Naive thymus-derived CD4-positive, alpha-beta T cell (primary cell): Measurements from ENCODE around the gene HIRIP3. TPM values are rescaled to one million over a fixed set of nuclear protein-coding genes. Genes with fewer than 3 reads are reported as not detected.

Experiments used
- ATAC-seq: fragments of 150-1000 bp; cut with Tn5 transposase; 2 replicates; pipeline ENCODE4 v1.10.0; 2021; ENCODE audit warnings: mild to moderate bottlenecking, moderate library complexity
- CTCF ChIA-PET: fragments of 350-600 bp; sonication (Branson Sonifier 250); formaldehyde crosslinking; loops from one replicate; lab custom pipeline; 2021; ENCODE audit warnings: antibody characterized with exemption; lab: Charles Lee
- POLR2A ChIA-PET: fragments of 350-600 bp; sonication (Branson Sonifier 250); formaldehyde crosslinking; loops from one replicate; lab custom pipeline; 2021; ENCODE audit warnings: antibody characterized with exemption, inconsistent platforms; lab: Charles Lee
- DNase-seq, 9 donors: peaks; one replicate each; pipeline versions ENCODE4 v3.0.0 to v3.0.0-alpha.2; 2020 to 2022; ENCODE audit warnings: mixed read lengths in 1 of 9
- H3K27ac ChIP-seq: one replicate; pipeline ENCODE4 v1.7.0; 2013; ENCODE audit warnings: mild to moderate bottlenecking, low read depth, low read length, moderate library complexity
- H3K27me3 ChIP-seq, 2 donors: one replicate each; pipeline ENCODE4 v1.7.0; 2013; ENCODE audit warnings: low read length in 2 of 2, mild to moderate bottlenecking in 2 of 2, moderate library complexity in 2 of 2; ENCODE audit not compliant: control insufficient read depth in 2 of 2, insufficient read depth in 2 of 2
- H3K36me3 ChIP-seq, 3 experiments: 1 replicate in 2 of 3; 2 replicates in 1 of 3; pipeline ENCODE4 v1.7.0; 2013; ENCODE audit warnings: low read length in 3 of 3, mild to moderate bottlenecking in 3 of 3, moderate library complexity in 1 of 3; ENCODE audit not compliant: insufficient read depth in 3 of 3, control insufficient read depth in 2 of 3
- H3K4me1 ChIP-seq, 2 donors: one replicate each; pipeline ENCODE4 v1.7.0; 2013; ENCODE audit warnings: low read length in 2 of 2, mild to moderate bottlenecking in 2 of 2, moderate library complexity in 1 of 2; ENCODE audit not compliant: control insufficient read depth in 2 of 2, insufficient read depth in 2 of 2
- H3K4me3 ChIP-seq: 2 replicates; pipeline ENCODE4 v1.7.0; 2013; ENCODE audit warnings: mild to moderate bottlenecking, low read length
- H3K9me3 ChIP-seq, 3 experiments: 1 replicate in 2 of 3; 2 replicates in 1 of 3; pipeline ENCODE4 v1.7.0; 2013; ENCODE audit warnings: low read length in 3 of 3; ENCODE audit not compliant: control insufficient read depth in 2 of 3
- H3K27ac Mint-ChIP-seq, 9 donors: one replicate each; pipeline ENCODE4 v1.8.0; 2020 to 2022; ENCODE audit warnings: mixed read lengths in 9 of 9, mild to moderate bottlenecking in 8 of 9, moderate library complexity in 5 of 9, inconsistent platforms in 2 of 9
- H3K27me3 Mint-ChIP-seq, 5 donors: one replicate each; pipeline ENCODE4 v1.8.0; 2021 to 2022; ENCODE audit warnings: mixed read lengths in 5 of 5, mild to moderate bottlenecking in 1 of 5
- H3K36me3 Mint-ChIP-seq, 5 donors: one replicate each; pipeline ENCODE4 v1.8.0; 2020 to 2022; ENCODE audit warnings: mixed read lengths in 5 of 5, mild to moderate bottlenecking in 3 of 5, inconsistent platforms in 1 of 5
- H3K4me1 Mint-ChIP-seq, 7 donors: one replicate each; pipeline ENCODE4 v1.8.0; 2020 to 2022; ENCODE audit warnings: mixed read lengths in 7 of 7, mild to moderate bottlenecking in 3 of 7, inconsistent platforms in 1 of 7
- H3K4me3 Mint-ChIP-seq, 10 donors: one replicate each; pipeline ENCODE4 v1.8.0; 2020 to 2022; ENCODE audit warnings: mild to moderate bottlenecking in 10 of 10, mixed read lengths in 10 of 10, moderate library complexity in 6 of 10, inconsistent platforms in 2 of 10
- H3K9me3 Mint-ChIP-seq, 11 donors: one replicate each; pipeline ENCODE4 v1.8.0; 2020 to 2022; ENCODE audit warnings: mixed read lengths in 11 of 11, mild to moderate bottlenecking in 4 of 11, inconsistent platforms in 1 of 11, moderate library complexity in 1 of 11
- intact Hi-C, 2 donors: fragments of 100-400 bp; cut with micrococcal nuclease; formaldehyde crosslinking; loops; one replicate each; pipeline ENCODE4 v1.15.1; 2023
- polyA plus RNA-seq, 2 donors: library from polyadenylated mRNA; unstranded; fragments of 300-500 nt; fragmentation: Illumina TruSeq; gene quantifications; one replicate each; pipeline ENCODE4 v1.2.3, GENCODE V29; 2021
- total RNA-seq, 6 experiments: library from RNA in 5 of 6; stranded (reverse) in 5 of 6; gene quantifications; 1 replicate in 5 of 6; 2 replicates in 1 of 6; pipeline ENCODE4 v1.2.3 and lab custom pipeline; 2021 to 2026

The HIRIP3 gene
- total and polyA plus RNA-seq, 7 experiments from 2014 or later = 14.4 to 37.6 (median 21.5) TPM

DNA sequence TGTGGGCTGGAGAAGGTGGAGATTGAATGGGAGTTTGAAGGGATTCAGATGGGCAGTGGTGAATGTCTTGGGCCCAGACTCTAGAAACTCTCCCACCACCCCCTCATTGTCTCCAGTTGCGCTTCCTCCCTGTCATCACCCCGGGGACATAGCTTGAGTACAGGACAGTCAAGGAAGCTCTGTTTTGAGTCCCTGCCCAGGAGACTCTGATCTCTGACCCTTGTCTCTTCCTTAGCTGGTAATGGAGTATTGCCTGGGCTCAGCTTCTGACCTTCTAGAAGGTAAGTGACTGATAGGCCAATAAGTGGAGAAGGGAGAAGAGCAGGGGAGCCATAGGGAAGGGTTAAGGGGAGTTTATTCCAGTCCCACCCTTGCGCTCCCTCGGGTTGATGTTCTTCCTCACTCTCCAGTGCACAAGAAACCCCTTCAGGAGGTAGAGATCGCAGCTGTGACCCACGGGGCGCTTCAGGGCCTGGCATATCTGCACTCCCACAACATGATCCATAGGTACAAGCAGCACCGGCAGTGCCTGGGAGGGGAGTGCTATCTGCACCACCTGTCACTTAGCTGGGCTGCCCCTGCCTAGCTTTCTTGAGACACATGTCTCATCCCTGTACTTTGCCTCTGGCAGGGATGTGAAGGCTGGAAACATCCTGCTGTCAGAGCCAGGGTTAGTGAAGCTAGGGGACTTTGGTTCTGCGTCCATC is 16.7 kb downstream of the HIRIP3 start:
- H3K9me3 Mint-ChIP-seq = no peaks in the 10 kb centered on the region
- H3K27ac ChIP-seq = no peak overlapping the region
- H3K4me3 ChIP-seq = no peak overlapping the region
- intact Hi-C loops = loop anchor here in 1 of 2 donors (10.0 kb wide), 1 partner anchor 426 kb away; the partner anchor contains the start of gene ZNF771
- H3K36me3 ChIP-seq = peaks cover 12 to 64% (median 14%) of the 10 kb centered on the region in 3 experiments
- H3K36me3 Mint-ChIP-seq = peaks cover 5 to 34% (median 13%) of the 10 kb centered on the region in 5 donors
- peak overlapping the region in 1 of 9 donors; percentile 7 for H3K27ac Mint-ChIP-seq
- DNase-seq (no peak), ATAC-seq (no peak)
- ChIA-PET CTCF (no interaction called here), POLR2A (interaction anchor here (0.6 to 1.2 kb wide), 2 partner anchors 17 to 698 kb away, joined by 4 read pairs; no protein-coding TSS in a partner anchor)
- no peaks in the 10 kb centered on the region for H3K27me3 ChIP-seq
- no peak overlapping the region for H3K4me3 Mint-ChIP-seq
- peaks cover 17 to 31% (median 27%) of the 10 kb centered on the region in 7 donors for H3K4me1 Mint-ChIP-seq
- H3K4me1 ChIP-seq = peaks cover 20 to 23% of the 10 kb centered on the region in 2 donors
- H3K27me3 Mint-ChIP-seq = no peaks in the 10 kb centered on the region
- H3K9me3 ChIP-seq = no peaks in the 10 kb centered on the region

GRCh38 chr16:29978081-29978480 is 17.3 kb downstream of the HIRIP3 start:
- peaks cover 0 to 30% (median 10%) of the 10 kb centered on the region in 5 donors for H3K36me3 Mint-ChIP-seq
- no peaks in the 10 kb centered on the region for H3K27me3 Mint-ChIP-seq
- Histone ChIP-seq H3K4me3 (no peak overlapping the region), H3K27me3 (no peaks in the 10 kb centered on the region), H3K36me3 (peaks cover 12 to 60% (median 14%) of the 10 kb centered on the region in 3 experiments), H3K27ac (no peak overlapping the region), H3K9me3 (no peaks in the 10 kb centered on the region), H3K4me1 (peaks cover 20 to 23% of the 10 kb centered on the region in 2 donors)
- ChIA-PET CTCF (no interaction called here), POLR2A (interaction anchor here (0.5 to 1.2 kb wide), 2 partner anchors 17 to 24 kb away, joined by 4 to 5 read pairs; no protein-coding TSS in a partner anchor)
- intact Hi-C loops = loop anchor here in 1 of 2 donors (10.0 kb wide), 1 partner anchor 427 kb away; the partner anchor contains the start of gene ZNF771
- peak overlapping the region in 2 of 9 donors; percentile 8 to 49 for H3K27ac Mint-ChIP-seq
- no peak overlapping the region for H3K4me3 Mint-ChIP-seq
- peaks cover 0 to 2% (median 0%) of the 10 kb centered on the region in 11 donors for H3K9me3 Mint-ChIP-seq
- peaks cover 21 to 34% (median 33%) of the 10 kb centered on the region in 7 donors for H3K4me1 Mint-ChIP-seq
- ATAC-seq (no peak), DNase-seq (no peak)

DNA sequence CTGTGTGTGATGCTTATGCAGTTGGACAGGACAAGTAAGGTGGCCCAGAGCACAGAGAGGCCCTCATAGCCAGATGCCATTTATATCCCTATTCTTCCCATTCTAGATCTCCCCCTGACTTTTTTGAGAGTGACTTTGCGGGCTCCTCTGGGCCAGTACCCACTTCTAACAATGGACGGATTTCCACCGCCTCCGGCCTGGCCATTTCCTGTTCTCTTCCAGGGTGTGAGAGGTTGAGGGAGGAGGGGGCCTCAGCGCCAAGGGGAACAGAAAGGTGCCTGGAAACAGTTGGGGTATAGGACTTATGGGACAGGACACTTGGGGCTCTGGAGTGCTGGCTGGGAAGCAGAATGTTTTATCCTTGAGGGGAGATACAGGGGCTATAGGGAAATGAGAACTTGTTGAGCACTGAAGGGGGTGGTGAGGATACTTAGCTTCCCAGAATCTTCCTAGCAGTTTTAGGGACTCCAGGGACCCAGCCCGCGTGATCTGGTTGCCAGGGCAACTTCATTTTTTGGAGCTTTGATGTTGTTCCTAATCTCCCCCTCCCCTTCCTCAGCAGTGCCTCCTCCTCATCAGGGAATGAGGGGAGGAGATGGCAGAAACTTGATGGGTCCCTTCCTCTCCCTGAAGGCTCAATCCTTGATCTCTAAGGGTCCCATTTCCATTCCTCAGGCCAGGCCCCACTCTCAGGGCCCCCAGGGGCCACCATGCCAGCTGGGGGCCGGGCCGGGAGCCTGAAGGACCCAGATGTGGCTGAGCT is 18.2 kb downstream of the HIRIP3 start:
- peaks cover 0 to 28% (median 10%) of the 10 kb centered on the region in 5 donors for H3K36me3 Mint-ChIP-seq
- H3K36me3 ChIP-seq = peaks cover 12 to 51% (median 14%) of the 10 kb centered on the region in 3 experiments

DNA sequence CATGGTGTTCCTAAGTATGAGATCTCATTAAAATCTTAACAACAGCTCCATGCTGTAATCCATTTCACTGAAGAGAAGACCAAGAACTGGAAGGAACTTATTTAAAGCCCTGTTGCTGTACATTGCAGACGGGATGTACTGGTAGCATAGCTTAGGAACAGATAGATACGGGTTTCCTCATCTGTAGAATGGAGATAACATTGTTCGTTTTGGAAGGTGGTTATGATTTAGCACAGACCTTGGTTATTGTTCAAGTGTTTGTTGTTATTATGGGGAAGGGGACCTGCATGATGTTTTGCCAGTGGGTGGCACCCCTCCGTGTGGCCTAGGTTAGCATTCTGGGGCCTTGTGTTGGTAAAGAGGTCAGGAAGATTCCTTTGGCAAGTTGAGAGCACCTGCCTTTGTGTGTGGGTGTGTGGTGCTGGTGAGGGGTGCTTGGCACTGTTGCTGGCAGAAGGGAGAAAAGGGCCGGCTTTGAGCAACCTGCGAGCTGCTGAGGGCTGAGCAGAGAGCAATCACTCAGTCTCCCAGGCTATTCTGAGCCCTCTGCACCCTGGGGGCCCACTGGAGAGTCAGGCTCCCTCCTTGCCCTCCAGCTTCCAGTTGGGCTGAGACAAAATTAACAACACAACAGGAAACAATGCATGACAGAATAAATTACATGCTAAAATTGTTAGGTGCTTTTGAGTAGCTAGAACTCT is 19.5 kb downstream of the HIRIP3 start:
- Mint-ChIP-seq H3K4me1 (peaks cover 23 to 39% (median 37%) of the 10 kb centered on the region in 7 donors), H3K36me3 (peaks cover 0 to 27% (median 10%) of the 10 kb centered on the region in 5 donors)

More for the DNA sequence above, 18.2 kb downstream of the HIRIP3 start:
- intact Hi-C loops = loop anchor here in 1 of 2 donors (10.0 kb wide), 1 partner anchor 428 kb away; the partner anchor contains the start of gene ZNF771
- ChIA-PET POLR2A (interaction anchor here (6.4 kb wide), 1 partner anchor 15 kb away, joined by 79 read pairs; the partner anchor contains the start of gene TMEM219), CTCF (no interaction called here)
- Histone ChIP-seq H3K27me3 (no peaks in the 10 kb centered on the region), H3K9me3 (no peaks in the 10 kb centered on the region), H3K27ac (no peak overlapping the region), H3K4me3 (no peak overlapping the region), H3K4me1 (peaks cover 20 to 23% of the 10 kb centered on the region in 2 donors)
- DNase-seq (no peak), ATAC-seq (no peak)
- H3K27ac Mint-ChIP-seq = peak overlapping the region in 6 of 9 donors; percentile 52 to 86 (median 68)
- H3K9me3 Mint-ChIP-seq = peaks cover 0 to 2% (median 0%) of the 10 kb centered on the region in 11 donors
- H3K27me3 Mint-ChIP-seq = no peaks in the 10 kb centered on the region
- H3K4me3 Mint-ChIP-seq = no peak overlapping the region
- peaks cover 23 to 39% (median 37%) of the 10 kb centered on the region in 7 donors for H3K4me1 Mint-ChIP-seq

GRCh38 chr16:29975134-29975538 is 20.3 kb downstream of the HIRIP3 start:
- Mint-ChIP-seq H3K27ac (peak overlapping the region; percentile 76 to 91 (median 83)), H3K36me3 (peaks cover 0 to 22% (median 10%) of the 10 kb centered on the region in 5 donors), H3K9me3 (peaks cover 0 to 2% (median 0%) of the 10 kb centered on the region in 11 donors), H3K4me3 (peak overlapping the region; percentile 80 to 97 (median 94)), H3K4me1 (peaks cover 20 to 39% (median 37%) of the 10 kb centered on the region in 7 donors), H3K27me3 (no peaks in the 10 kb centered on the region)
- intact Hi-C loops = loop anchor here in 1 of 2 donors (10.0 kb wide), 1 partner anchor 430 kb away; the partner anchor contains the start of gene ZNF771
- CTCF ChIA-PET = interaction anchor here (0.9 kb wide), 1 partner anchor 275 kb away, joined by 3 read pairs; no protein-coding TSS in a partner anchor
- peak overlapping the region; percentile 78 for H3K27ac ChIP-seq
- peaks cover 1 to 33% (median 8%) of the 10 kb centered on the region in 3 experiments for H3K36me3 ChIP-seq
- POLR2A ChIA-PET = interaction anchor here (0.6 to 6.4 kb wide), 6 partner anchors 13 to 167 kb away, joined by 3 to 79 read pairs (median 6); partner anchors contain the start of genes HIRIP3, INO80E, SEZ6L2 and TMEM219
- H3K4me1 ChIP-seq = peaks cover 20 to 23% of the 10 kb centered on the region in 2 donors
- ATAC-seq (no peak), DNase-seq (no peak)
- H3K4me3 ChIP-seq = peak overlapping the region; percentile 98
- no peaks in the 10 kb centered on the region for H3K9me3 ChIP-seq
- no peaks in the 10 kb centered on the region for H3K27me3 ChIP-seq

More for the DNA sequence above, 19.5 kb downstream of the HIRIP3 start:
- DNase-seq = no peak
- ChIA-PET CTCF (interaction anchor here (0.9 to 1.0 kb wide), 2 partner anchors 169 to 276 kb away, joined by 3 read pairs; no protein-coding TSS in a partner anchor), POLR2A (interaction anchor here (0.6 to 6.4 kb wide), 7 partner anchors 14 to 171 kb away, joined by 3 to 79 read pairs (median 3); partner anchors contain the start of genes HIRIP3, INO80E, SEZ6L2 and TMEM219)
- Histone ChIP-seq H3K27ac (peak overlapping the region; percentile 78), H3K4me3 (no peak overlapping the region), H3K9me3 (no peaks in the 10 kb centered on the region), H3K27me3 (no peaks in the 10 kb centered on the region), H3K36me3 (peaks cover 8 to 38% (median 12%) of the 10 kb centered on the region in 3 experiments), H3K4me1 (peaks cover 20 to 23% of the 10 kb centered on the region in 2 donors)
- intact Hi-C loops = loop anchor here in 1 of 2 donors (10.0 kb wide), 1 partner anchor 429 kb away; the partner anchor contains the start of gene ZNF771
- peak overlapping the region; percentile 62 to 91 (median 82) for H3K27ac Mint-ChIP-seq
- H3K27me3 Mint-ChIP-seq = no peaks in the 10 kb centered on the region
- peaks cover 0 to 2% (median 0%) of the 10 kb centered on the region in 11 donors for H3K9me3 Mint-ChIP-seq
- H3K4me3 Mint-ChIP-seq = peak overlapping the region; percentile 80 to 97 (median 94)
- ATAC-seq = no peak
